GM18517 (cell line): ENCODE measurements around the gene CADM2.

Experiments
- ATAC-seq: cut with Tn5 transposase; IDR thresholded peaks from one replicate; pipeline ENCODE4 v1.9.1; 2021; ENCODE audit warnings: mild to moderate bottlenecking, moderate library complexity; ENCODE audit not compliant: unreplicated experiment

Gene CADM2

GRCh38 chr3:85182975-85183752, 224.4 kb downstream of the CADM2 start:
- ATAC-seq: no peak

DNA sequence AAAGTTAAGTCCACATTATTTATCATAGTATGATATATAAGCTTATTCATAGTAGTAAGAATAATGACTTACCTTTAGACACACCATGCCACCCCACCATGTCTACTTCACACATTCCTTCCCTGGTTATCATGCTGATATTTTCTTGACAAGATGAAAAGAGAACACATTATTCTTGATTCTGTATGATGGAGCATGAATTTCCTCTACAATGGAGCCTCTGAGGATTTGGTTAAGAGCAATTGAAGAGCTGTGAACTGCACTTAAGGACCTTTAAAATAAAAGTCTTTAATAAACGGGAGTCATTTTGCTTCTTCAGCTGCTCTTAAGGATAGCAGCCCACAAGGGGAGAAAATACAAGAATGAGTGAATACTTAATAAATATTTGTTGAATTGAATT, 226.7 kb downstream of the CADM2 start:
- no peak for ATAC-seq

DNA sequence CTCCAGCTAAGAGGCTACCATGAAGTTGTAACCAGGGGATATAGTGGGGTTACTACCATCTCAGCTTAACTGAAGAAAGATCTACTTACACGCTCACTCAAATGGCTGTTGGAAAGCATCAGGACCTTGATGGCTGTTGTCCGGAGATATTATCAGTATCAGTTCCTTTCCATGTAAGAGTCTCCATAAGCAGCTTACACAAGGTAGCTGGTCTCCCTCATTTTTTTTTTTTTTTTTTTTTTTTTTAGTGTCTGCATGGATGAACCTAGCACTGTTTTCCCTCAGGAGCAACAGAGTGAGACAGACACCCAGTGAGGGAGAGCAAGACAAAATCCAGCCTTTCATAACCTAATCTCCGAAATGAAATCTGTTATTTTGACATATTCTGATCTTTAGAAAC, 230.9 kb downstream of the CADM2 start:
- no peak for ATAC-seq

DNA sequence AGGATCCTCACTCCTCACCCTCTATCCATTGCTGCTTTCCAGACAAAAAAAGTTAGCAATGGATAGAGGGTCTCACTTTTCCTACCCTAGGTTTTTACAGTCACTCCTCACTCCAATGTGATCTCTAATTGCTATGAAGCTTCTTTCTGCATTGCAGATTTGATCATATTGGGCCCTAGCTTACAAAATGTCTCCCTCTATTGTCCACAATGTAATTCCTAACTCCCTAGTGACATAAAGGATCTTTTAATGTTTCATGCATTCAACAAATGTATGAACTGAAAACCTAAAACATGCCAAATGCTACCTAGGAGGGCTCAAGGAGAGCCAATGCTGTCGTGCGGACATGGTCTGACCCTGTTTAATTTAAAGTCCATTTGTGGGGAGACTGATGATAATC, 234.8 kb downstream of the CADM2 start:
- ATAC-seq: no peak

DNA sequence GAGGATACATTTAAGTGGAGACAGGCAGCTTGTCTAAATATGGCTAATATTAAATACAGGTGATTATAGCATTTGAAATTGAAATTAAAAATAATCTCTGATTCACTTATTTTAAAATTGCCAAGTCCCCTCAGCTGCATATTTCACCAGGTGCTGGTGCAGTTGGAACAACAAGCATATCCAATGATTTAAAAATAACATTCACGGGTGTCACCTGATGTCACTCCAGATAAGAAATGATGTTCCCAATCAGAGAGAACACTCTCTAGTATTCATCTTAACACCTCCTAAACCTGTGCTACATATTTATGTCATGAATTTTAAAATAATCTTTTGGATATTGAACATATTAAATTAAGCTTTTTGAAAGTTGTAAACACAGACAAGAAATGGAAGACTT, 249.9 kb downstream of the CADM2 start:
- ATAC-seq: no peak

DNA sequence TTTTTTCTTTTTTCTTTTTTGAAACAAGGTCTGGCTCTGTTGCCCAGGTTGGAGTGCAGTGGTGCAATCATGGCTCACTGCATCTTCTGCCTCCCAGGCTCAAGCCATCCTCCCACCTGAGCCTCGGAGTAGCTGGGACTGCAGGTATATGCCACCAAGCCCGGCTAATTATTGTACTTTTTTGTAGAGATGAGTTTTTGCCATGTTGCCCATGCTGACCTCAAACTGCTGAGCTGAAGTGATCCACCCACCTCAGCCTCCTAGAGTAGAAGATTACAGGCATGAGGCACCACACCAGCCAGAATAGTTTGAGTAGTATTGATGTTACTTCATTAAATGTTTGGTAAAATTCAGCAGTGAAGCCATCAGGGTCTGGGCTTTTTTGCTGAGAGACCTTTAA, 251.8 kb downstream of the CADM2 start:
- ATAC-seq: no peak

- ATAC-seq: no peak
Observed at GRCh38 chr3:85228966-85229365, 270.2 kb downstream of the CADM2 start.

GRCh38 chr3:85244091-85244490, 285.3 kb downstream of the CADM2 start:
- no peak for ATAC-seq

GRCh38 chr3:85244519-85244918, 285.7 kb downstream of the CADM2 start:
- ATAC-seq: no peak

DNA sequence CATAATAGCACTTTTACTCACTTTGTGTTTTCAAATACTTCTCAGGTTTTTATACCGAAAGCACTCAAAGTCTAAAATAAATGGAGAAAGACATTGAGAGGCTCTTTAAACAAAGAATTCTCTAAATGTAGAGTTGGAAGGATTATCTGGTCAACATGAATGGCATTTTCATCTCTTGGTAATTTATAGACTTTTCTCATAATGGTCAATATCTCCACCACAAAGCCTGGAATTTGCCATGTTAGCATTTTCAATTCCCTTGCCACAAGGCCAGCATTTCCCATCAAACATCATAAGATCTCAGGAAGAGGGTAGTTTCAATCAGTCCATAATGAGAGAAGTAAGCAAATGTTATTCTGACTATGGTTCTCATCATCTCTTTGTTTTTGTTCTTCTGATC, 293.0 kb downstream of the CADM2 start:
- no peak for ATAC-seq

DNA sequence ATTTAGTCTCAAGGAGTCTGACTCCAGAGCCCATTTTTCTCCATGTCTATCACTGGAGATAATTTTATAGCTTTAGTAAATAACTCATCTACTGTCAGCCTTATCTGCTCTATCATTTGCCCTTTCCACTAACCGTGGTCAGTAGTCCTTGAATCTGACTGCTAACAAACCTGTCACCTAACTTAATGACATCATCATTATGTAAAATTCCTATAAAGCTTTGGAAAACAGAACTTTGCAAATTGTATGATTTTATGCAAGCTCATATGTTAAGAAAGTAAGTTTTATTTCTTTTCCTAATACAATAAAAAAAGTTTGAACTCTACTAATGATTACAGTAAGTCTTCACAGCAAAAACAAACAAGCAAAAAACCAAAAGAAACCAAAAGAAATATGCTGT, 293.9 kb downstream of the CADM2 start:
- ATAC-seq: no peak

DNA sequence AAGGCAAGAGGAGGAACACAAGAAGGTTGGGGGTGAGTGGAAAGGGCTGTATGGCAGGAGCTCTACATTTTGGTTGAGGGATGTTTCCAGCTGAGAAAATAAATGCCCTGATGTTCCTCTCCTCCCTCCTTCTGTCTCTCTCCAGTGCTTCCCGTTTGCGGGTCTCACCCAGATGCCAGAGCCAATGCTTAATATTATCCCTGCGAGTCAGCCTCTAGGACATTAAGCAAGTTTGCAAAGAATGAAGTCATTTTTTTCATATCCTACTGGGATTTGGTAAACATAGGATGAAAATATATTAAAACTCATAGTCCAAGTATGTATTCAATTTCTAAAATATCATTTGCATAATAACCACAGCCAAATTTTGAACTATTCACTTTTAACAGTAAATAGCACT, 295.9 kb downstream of the CADM2 start:
- no peak for ATAC-seq

GRCh38 chr3:85255949-85256348, 297.2 kb downstream of the CADM2 start:
- ATAC-seq: no peak

- ATAC-seq: no peak
Observed at GRCh38 chr3:85258326-85258725, 299.5 kb downstream of the CADM2 start.

- ATAC-seq: no peak
Observed at GRCh38 chr3:85258819-85259218, 300.0 kb downstream of the CADM2 start.

GRCh38 chr3:85259748-85260147, 301.0 kb downstream of the CADM2 start:
- no peak for ATAC-seq

DNA sequence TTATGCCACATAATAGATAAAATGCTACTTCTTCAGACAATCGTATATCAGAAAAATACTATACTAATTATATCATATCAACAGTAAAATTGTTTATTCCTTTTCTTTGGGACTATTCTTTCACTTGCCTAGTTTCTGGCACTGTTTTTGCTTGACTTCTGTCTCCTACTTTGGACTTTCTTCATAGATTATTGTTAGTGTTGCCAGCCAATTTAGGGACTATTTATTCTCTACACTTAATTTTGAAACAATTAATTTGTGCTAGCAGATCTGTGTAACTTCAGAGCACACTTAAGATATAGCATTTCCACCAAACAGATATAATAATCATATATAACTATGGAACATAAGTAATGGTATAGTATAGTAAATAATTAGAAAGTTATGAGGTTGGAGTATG, 305.6 kb downstream of the CADM2 start:
- ATAC-seq: no peak

- no peak for ATAC-seq
Observed at GRCh38 chr3:85270488-85270887, 311.7 kb downstream of the CADM2 start.

DNA sequence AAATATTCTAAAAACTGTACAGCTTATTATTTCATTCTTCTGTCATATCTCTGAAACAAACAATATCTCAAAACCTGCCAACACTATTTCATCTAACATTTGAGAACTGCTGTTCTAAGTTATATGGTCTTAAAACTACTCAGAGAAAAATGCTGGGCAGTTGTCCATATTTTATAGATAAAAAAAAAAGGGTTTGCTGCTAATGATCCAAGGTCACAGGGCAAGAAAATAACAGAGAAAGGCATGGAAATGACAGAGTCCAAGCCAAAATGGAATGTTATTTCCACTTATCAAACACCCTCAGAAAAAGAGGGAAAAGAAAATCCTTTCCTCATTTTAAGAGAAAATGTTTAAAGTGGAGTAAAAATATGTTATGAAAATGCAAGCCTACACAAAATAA, 313.1 kb downstream of the CADM2 start:
- no peak for ATAC-seq

GRCh38 chr3:85288257-85288656, 329.5 kb downstream of the CADM2 start:
- no peak for ATAC-seq

DNA sequence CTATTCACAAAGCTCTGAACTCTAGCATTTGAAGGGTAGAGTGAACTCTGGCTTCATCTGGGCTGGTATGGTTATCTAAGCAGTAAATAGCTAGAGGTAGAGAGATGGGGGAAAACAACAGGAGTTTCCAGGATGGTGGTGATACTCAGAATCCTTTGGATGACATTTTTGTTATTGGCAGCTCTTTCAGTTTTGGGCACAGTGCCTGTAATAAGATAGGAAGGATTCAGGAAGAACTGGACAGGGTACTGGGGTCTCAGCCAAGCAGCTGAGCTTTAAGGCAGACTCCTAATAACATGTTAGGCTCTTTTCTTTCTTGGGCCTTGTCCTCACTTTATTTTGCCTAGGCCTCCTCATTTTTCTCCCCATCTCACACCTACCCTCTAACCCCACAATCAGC, 338.5 kb downstream of the CADM2 start:
- ATAC-seq: no peak

- ATAC-seq: no peak
Observed at GRCh38 chr3:85298032-85298431, 339.2 kb downstream of the CADM2 start.

- ATAC-seq: no peak
Observed at GRCh38 chr3:85303156-85303555, 344.4 kb downstream of the CADM2 start.
